HEK293 (cell line): ENCODE measurements around the gene RBM27.
"Not testable (repeated sequence)": the region's sequence is repeated elsewhere in the genome, so short reads cannot be mapped to it uniquely, and the experiment has no call there.

ENCODE experiments used
- CTCF ChIA-PET: fragments of 350-600 bp; formaldehyde crosslinking; extraction: SDS; loops from one replicate; lab custom pipeline; 2021; ENCODE audit warnings: antibody characterized with exemption; lab: Yijun Ruan, JAX
- POLR2A ChIA-PET: fragments of 300-600 bp; formaldehyde crosslinking; extraction: SDS; loops from one replicate; lab custom pipeline; 2020; ENCODE audit warnings: antibody characterized with exemption, inconsistent platforms; lab: Yijun Ruan, JAX
- H3K27ac ChIP-seq: fragments of 200-500 bp; sonication (Bioruptor generic); 2 replicates; pipeline ENCODE4 v1.5.1; 2014; ENCODE audit warnings: low read depth, low read length, control low read depth, inconsistent platforms; ENCODE audit errors: extremely low read depth
- H3K36me3 ChIP-seq, 2 experiments: fragments of 200-500 bp in 1 of 2; sonication (Bioruptor generic) in 1 of 2; 1 replicate in 1 of 2; 2 replicates in 1 of 2; pipeline ENCODE4 v1.5.1; 2014 to 2017; ENCODE audit warnings: inconsistent platforms in 2 of 2, low read length in 2 of 2; ENCODE audit not compliant: control insufficient read depth in 2 of 2, insufficient read depth in 1 of 2
- H3K4me1 ChIP-seq: fragments of 200-500 bp; sonication (Bioruptor generic); 2 replicates; pipeline ENCODE4 v1.5.1; 2014; ENCODE audit warnings: mild to moderate bottlenecking, low read length, inconsistent platforms; ENCODE audit not compliant: control insufficient read depth, insufficient read depth
- H3K4me3 ChIP-seq: 2 replicates; pipeline ENCODE4 v1.5.1; 2011; ENCODE audit warnings: low read depth, mild to moderate bottlenecking, control low read depth, low read length, moderate library complexity
- H3K9me3 ChIP-seq: fragments of 200-500 bp; sonication (Bioruptor generic); 2 replicates; pipeline ENCODE4 v1.5.1; 2014; ENCODE audit warnings: low read depth, low read length, inconsistent platforms; ENCODE audit not compliant: control insufficient read depth, insufficient read depth
- EGR2 ChIP-seq: fragments of 450-650 bp; formaldehyde crosslinking; IDR thresholded peaks from 2 replicates; pipeline ENCODE4 v1.5.1; 2016; ENCODE audit warnings: low read depth, missing biosample characterization, missing genetic modification characterization
- GLIS2 ChIP-seq: fragments of 450-650 bp; formaldehyde crosslinking; IDR thresholded peaks from 2 replicates; pipeline ENCODE4 v1.5.1; 2016; ENCODE audit warnings: missing biosample characterization, missing genetic modification characterization
- HOXA7 ChIP-seq: sonication (generic); formaldehyde crosslinking; IDR thresholded peaks from 2 replicates; pipeline ENCODE4 v1.8.1; 2022; ENCODE audit warnings: missing genetic modification reagents, borderline replicate concordance
- PRDM6 ChIP-seq: fragments of 450-650 bp; formaldehyde crosslinking; IDR thresholded peaks from 2 replicates; pipeline ENCODE4 v1.5.1; 2017; ENCODE audit warnings: missing biosample characterization, missing genetic modification characterization
- ZBTB10 ChIP-seq: fragments of 450-650 bp; formaldehyde crosslinking; IDR thresholded peaks from 2 replicates; pipeline ENCODE4 v1.5.1; 2016; ENCODE audit warnings: missing biosample characterization, missing genetic modification characterization
- ZBTB26 ChIP-seq: fragments of 450-650 bp; formaldehyde crosslinking; optimal IDR thresholded peaks from 2 replicates; pipeline ENCODE3; 2016; ENCODE audit warnings: missing biosample characterization, mild to moderate bottlenecking, missing genetic modification characterization
- ZBTB48 ChIP-seq: fragments of 450-650 bp; formaldehyde crosslinking; IDR thresholded peaks from 2 replicates; pipeline ENCODE4 v1.5.1; 2016; ENCODE audit warnings: missing biosample characterization, missing genetic modification characterization
- ZNF121 ChIP-seq: fragments of 450-650 bp; formaldehyde crosslinking; IDR thresholded peaks from 2 replicates; pipeline ENCODE4 v1.5.1; 2016; ENCODE audit warnings: missing biosample characterization, missing genetic modification characterization
- ZNF132 ChIP-seq: fragments of 450-650 bp; formaldehyde crosslinking; IDR thresholded peaks from 2 replicates; pipeline ENCODE4 v1.5.1; 2017; ENCODE audit warnings: missing biosample characterization, missing genetic modification characterization, borderline replicate concordance
- ZNF311 ChIP-seq: fragments of 450-650 bp; formaldehyde crosslinking; IDR thresholded peaks from 2 replicates; pipeline ENCODE4 v1.5.1; 2017; ENCODE audit warnings: missing biosample characterization, missing genetic modification characterization, borderline replicate concordance
- ZNF362 ChIP-seq: fragments of 450-650 bp; formaldehyde crosslinking; IDR thresholded peaks from 2 replicates; pipeline ENCODE4 v1.5.1; 2016; ENCODE audit warnings: missing biosample characterization, missing genetic modification characterization
- ZNF48 ChIP-seq: fragments of 450-650 bp; formaldehyde crosslinking; IDR thresholded peaks from 2 replicates; pipeline ENCODE4 v1.5.1; 2016; ENCODE audit warnings: missing biosample characterization, missing genetic modification characterization
- ZNF560 ChIP-seq: fragments of 450-650 bp; formaldehyde crosslinking; IDR thresholded peaks from 2 replicates; pipeline ENCODE4 v1.5.1; 2017; ENCODE audit warnings: missing biosample characterization, missing genetic modification characterization, borderline replicate concordance
- ZNF623 ChIP-seq: fragments of 450-650 bp; formaldehyde crosslinking; IDR thresholded peaks from 2 replicates; pipeline ENCODE4 v1.5.1; 2016; ENCODE audit warnings: missing biosample characterization, missing genetic modification characterization
- ZNF658 ChIP-seq: fragments of 450-650 bp; formaldehyde crosslinking; IDR thresholded peaks from 2 replicates; pipeline ENCODE4; 2016; ENCODE audit warnings: missing biosample characterization, missing genetic modification characterization

RBM27 gene

GRCh38 chr5:146193285-146193684, 10.1 kb upstream of the RBM27 start:
- no peak for TF ChIP-seq HOXA7
- peak; percentile 10 for TF ChIP-seq ZBTB26
- TF ChIP-seq, all 188 proteins: peak for 1
- CTCF ChIA-PET: interaction anchor here (0.7 kb wide), 1 partner anchor 996 kb away, joined by 3 read pairs; no protein-coding TSS in a partner anchor
- H3K9me3 ChIP-seq: no peaks in the 10 kb centered on the region
- POLR2A ChIA-PET: interaction anchor here (1.1 to 1.5 kb wide), 2 partner anchors 10 to 11 kb away, joined by 4 to 8 read pairs; partner anchors contain the start of genes LARS1 and RBM27
- H3K4me1 ChIP-seq: no peaks in the 10 kb centered on the region
- H3K27ac ChIP-seq: no peak overlapping the region
- no peak overlapping the region for H3K4me3 ChIP-seq
- H3K36me3 ChIP-seq: no peaks in the 10 kb centered on the region

- H3K4me3 ChIP-seq, H3K27ac ChIP-seq, H3K9me3 ChIP-seq, CTCF ChIA-PET, H3K4me1 ChIP-seq, H3K36me3 ChIP-seq, POLR2A ChIA-PET: not testable (repeated sequence)
- TF ChIP-seq ZNF121 (tag by site-specific recombination): peak; percentile 71
Observed at GRCh38 chr5:146194997-146195396, 8.4 kb upstream of the RBM27 start.

- Histone ChIP-seq H3K9me3 (no peaks in the 10 kb centered on the region), H3K36me3 (no peaks in the 10 kb centered on the region), H3K4me1 (no peaks in the 10 kb centered on the region), H3K4me3 (no peak overlapping the region), H3K27ac (no peak overlapping the region)
- TF ChIP-seq ZNF48 (tag by site-specific recombination): no peak
- TF ChIP-seq ZNF623 (tag by site-specific recombination): peak; percentile 59
- TF ChIP-seq ZNF121 (tag by site-specific recombination): peak; percentile 78
- TF ChIP-seq ZNF560 (tag by site-specific recombination): no peak
- POLR2A ChIA-PET: no interaction called here
- CTCF ChIA-PET: no interaction called here
Observed at GRCh38 chr5:146196459-146197048, 6.9 kb upstream of the RBM27 start.

GRCh38 chr5:146199176-146199815, 4.1 kb upstream of the RBM27 start:
- POLR2A ChIA-PET: no interaction called here
- CTCF ChIA-PET: interaction anchor here (0.6 to 0.7 kb wide), 2 partner anchors 31 to 104 kb away, joined by 3 read pairs; no protein-coding TSS in a partner anchor
- H3K4me3 ChIP-seq: no peak overlapping the region
- H3K4me1 ChIP-seq: peaks cover 4% of the 10 kb centered on the region; the same call in 1 of the 2 replicates
- H3K36me3 ChIP-seq: no peaks in the 10 kb centered on the region
- no peak overlapping the region for H3K27ac ChIP-seq
- H3K9me3 ChIP-seq: no peaks in the 10 kb centered on the region
- TF ChIP-seq GLIS2 (tag by site-specific recombination) (no peak), ZBTB10 (no peak), ZBTB48 (tag by site-specific recombination) (no peak), ZNF311 (tag by site-specific recombination) (no peak), ZNF658 (tag by site-specific recombination) (no peak), ZNF362 (no peak), ZBTB26 (no peak), ZNF132 (tag by site-specific recombination) (no peak), EGR2 (tag by site-specific recombination) (no peak), PRDM6 (no peak)
